ENCODE measurements around the gene ALDH1B1. TPM values are rescaled to one million over a fixed set of nuclear protein-coding genes. Genes with fewer than 3 reads are reported as not detected.

Gene ALDH1B1
- total and polyA plus RNA-seq, 2 of the 13 experiments (the other 11 are each of a cell fraction or from before 2014, with no cell fraction given), result 45.1 to 125 TPM

DNA sequence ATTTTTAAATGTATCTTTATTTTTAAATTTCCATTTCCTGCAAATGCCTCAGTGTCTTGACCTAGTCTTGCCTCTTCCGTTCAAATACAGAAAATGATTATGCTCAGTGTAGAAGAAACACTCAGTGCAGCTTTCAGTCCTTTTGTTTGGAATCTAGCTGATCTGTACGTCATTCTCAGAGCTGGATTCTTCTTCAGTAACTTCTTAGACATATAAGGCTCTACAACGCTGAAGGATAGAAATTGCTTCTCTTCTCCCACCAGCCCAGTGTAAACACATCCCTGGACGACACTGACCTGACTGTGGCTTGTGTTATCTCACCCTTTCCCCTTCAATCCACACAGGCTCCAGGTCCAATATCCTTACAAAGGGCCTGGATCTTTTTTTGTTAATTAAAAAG, 3.2 kb upstream of the ALDH1B1 start (continued):
- TF ChIP-seq, protein P1, sequence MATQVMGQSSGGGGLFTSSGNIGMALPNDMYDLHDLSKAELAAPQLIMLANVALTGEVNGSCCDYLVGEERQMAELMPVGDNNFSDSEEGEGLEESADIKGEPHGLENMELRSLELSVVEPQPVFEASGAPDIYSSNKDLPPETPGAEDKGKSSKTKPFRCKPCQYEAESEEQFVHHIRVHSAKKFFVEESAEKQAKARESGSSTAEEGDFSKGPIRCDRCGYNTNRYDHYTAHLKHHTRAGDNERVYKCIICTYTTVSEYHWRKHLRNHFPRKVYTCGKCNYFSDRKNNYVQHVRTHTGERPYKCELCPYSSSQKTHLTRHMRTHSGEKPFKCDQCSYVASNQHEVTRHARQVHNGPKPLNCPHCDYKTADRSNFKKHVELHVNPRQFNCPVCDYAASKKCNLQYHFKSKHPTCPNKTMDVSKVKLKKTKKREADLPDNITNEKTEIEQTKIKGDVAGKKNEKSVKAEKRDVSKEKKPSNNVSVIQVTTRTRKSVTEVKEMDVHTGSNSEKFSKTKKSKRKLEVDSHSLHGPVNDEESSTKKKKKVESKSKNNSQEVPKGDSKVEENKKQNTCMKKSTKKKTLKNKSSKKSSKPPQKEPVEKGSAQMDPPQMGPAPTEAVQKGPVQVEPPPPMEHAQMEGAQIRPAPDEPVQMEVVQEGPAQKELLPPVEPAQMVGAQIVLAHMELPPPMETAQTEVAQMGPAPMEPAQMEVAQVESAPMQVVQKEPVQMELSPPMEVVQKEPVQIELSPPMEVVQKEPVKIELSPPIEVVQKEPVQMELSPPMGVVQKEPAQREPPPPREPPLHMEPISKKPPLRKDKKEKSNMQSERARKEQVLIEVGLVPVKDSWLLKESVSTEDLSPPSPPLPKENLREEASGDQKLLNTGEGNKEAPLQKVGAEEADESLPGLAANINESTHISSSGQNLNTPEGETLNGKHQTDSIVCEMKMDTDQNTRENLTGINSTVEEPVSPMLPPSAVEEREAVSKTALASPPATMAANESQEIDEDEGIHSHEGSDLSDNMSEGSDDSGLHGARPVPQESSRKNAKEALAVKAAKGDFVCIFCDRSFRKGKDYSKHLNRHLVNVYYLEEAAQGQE (IDR thresholded peaks at IDR 0.05; ENCODE audit: borderline replicate concordance in 1 of 2, low read depth in 1 of 2, low read length in 2 of 2), result no peak
- TF ChIP-seq HCFC1 (IDR thresholded peaks at IDR 0.05; ENCODE audit: low read depth, low read length) (no peak), MIXL1 (CRISPR knock-in tag; IDR thresholded peaks at IDR 0.05) (no peak), FOXA1 (IDR thresholded peaks at IDR 0.05) (no peak), FOXA1 (CRISPR knock-in tag; IDR thresholded peaks at IDR 0.05) (0 out of 2 replicates have a peak, but pooled peaks have one; percentile 33), RFX3 (CRISPR knock-in tag; IDR thresholded peaks at IDR 0.05) (no peak), NR2F1 (CRISPR knock-in tag; IDR thresholded peaks at IDR 0.05) (no peak)
- TF ChIP-seq, protein P2, sequence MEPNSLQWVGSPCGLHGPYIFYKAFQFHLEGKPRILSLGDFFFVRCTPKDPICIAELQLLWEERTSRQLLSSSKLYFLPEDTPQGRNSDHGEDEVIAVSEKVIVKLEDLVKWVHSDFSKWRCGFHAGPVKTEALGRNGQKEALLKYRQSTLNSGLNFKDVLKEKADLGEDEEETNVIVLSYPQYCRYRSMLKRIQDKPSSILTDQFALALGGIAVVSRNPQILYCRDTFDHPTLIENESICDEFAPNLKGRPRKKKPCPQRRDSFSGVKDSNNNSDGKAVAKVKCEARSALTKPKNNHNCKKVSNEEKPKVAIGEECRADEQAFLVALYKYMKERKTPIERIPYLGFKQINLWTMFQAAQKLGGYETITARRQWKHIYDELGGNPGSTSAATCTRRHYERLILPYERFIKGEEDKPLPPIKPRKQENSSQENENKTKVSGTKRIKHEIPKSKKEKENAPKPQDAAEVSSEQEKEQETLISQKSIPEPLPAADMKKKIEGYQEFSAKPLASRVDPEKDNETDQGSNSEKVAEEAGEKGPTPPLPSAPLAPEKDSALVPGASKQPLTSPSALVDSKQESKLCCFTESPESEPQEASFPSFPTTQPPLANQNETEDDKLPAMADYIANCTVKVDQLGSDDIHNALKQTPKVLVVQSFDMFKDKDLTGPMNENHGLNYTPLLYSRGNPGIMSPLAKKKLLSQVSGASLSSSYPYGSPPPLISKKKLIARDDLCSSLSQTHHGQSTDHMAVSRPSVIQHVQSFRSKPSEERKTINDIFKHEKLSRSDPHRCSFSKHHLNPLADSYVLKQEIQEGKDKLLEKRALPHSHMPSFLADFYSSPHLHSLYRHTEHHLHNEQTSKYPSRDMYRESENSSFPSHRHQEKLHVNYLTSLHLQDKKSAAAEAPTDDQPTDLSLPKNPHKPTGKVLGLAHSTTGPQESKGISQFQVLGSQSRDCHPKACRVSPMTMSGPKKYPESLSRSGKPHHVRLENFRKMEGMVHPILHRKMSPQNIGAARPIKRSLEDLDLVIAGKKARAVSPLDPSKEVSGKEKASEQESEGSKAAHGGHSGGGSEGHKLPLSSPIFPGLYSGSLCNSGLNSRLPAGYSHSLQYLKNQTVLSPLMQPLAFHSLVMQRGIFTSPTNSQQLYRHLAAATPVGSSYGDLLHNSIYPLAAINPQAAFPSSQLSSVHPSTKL (CRISPR knock-in tag; IDR thresholded peaks at IDR 0.05), result 0 out of 2 replicates have a peak, but pooled peaks have one; percentile 37
- TF ChIP-seq, protein P3, sequence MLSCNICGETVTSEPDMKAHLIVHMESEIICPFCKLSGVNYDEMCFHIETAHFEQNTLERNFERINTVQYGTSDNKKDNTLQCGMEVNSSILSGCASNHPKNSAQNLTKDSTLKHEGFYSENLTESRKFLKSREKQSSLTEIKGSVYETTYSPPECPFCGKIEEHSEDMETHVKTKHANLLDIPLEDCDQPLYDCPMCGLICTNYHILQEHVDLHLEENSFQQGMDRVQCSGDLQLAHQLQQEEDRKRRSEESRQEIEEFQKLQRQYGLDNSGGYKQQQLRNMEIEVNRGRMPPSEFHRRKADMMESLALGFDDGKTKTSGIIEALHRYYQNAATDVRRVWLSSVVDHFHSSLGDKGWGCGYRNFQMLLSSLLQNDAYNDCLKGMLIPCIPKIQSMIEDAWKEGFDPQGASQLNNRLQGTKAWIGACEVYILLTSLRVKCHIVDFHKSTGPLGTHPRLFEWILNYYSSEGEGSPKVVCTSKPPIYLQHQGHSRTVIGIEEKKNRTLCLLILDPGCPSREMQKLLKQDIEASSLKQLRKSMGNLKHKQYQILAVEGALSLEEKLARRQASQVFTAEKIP (CRISPR knock-in tag; IDR thresholded peaks at IDR 0.05; ENCODE audit: borderline replicate concordance), result no peak
- TF ChIP-seq, protein P4, sequence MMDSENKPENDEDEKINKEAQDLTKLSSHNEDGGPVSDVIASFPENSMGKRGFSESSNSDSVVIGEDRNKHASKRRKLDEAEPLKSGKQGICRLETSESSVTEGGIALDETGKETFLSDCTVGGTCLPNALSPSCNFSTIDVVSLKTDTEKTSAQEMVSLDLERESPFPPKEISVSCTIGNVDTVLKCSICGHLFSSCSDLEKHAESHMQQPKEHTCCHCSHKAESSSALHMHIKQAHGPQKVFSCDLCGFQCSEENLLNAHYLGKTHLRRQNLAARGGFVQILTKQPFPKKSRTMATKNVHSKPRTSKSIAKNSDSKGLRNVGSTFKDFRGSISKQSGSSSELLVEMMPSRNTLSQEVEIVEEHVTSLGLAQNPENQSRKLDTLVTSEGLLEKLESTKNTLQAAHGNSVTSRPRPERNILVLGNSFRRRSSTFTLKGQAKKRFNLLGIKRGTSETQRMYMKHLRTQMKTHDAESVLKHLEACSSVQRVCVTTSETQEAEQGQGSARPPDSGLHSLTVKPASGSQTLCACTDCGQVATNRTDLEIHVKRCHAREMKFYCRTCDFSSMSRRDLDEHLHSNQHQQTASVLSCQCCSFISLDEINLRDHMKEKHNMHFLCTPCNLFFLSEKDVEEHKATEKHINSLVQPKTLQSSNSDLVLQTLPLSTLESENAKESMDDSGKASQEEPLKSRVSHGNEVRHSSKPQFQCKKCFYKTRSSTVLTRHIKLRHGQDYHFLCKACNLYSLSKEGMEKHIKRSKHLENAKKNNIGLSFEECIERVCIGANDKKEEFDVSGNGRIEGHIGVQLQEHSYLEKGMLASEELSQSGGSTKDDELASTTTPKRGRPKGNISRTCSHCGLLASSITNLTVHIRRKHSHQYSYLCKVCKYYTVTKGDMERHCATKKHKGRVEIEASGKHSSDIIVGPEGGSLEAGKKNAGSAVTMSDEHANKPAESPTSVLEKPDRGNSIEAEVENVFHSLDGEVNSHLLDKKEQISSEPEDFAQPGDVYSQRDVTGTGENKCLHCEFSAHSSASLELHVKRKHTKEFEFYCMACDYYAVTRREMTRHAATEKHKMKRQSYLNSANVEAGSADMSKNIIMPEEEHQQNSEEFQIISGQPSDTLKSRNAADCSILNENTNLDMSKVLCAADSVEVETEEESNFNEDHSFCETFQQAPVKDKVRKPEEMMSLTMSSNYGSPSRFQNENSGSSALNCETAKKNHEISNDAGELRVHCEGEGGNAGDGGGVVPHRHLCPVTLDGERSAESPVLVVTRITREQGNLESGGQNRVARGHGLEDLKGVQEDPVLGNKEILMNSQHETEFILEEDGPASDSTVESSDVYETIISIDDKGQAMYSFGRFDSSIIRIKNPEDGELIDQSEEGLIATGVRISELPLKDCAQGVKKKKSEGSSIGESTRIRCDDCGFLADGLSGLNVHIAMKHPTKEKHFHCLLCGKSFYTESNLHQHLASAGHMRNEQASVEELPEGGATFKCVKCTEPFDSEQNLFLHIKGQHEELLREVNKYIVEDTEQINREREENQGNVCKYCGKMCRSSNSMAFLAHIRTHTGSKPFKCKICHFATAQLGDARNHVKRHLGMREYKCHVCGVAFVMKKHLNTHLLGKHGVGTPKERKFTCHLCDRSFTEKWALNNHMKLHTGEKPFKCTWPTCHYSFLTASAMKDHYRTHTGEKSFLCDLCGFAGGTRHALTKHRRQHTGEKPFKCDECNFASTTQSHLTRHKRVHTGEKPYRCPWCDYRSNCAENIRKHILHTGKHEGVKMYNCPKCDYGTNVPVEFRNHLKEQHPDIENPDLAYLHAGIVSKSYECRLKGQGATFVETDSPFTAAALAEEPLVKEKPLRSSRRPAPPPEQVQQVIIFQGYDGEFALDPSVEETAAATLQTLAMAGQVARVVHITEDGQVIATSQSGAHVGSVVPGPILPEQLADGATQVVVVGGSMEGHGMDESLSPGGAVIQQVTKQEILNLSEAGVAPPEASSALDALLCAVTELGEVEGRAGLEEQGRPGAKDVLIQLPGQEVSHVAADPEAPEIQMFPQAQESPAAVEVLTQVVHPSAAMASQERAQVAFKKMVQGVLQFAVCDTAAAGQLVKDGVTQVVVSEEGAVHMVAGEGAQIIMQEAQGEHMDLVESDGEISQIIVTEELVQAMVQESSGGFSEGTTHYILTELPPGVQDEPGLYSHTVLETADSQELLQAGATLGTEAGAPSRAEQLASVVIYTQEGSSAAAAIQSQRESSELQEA (CRISPR knock-in tag; IDR thresholded peaks at IDR 0.05; ENCODE audit: not compliant biosample characterization), result no peak

All from HepG2 (cell line).